ENCODE results near the gene TIMP4.
A peak's percentile ranks its signal among the peaks of the same experiment; 100 is the strongest.

TIMP4 gene

DNA sequence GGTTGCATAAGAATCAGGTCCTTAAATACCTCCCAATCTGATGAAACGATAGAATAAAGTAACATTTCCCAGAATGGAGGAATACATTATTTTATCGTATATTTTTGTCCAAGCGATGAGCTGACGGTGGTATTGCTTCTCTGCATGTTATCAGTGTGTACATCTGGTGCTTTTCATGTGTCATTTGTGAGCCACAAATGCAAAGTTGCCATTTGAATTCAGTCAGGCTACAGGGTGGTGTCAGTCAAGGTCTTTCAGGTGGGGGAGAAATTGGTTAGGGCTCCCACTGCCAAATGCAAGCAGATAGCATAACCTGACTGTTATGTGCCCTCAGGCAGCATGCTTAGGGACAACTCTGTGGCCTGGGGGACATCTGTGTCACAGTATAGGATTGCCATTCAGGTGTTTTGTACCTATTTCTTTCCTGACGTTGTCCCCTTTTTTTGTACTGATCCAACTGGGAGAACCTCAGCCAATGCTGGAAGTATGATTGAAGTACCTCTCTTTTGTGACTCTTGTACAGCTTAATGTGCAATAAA, 26.5 kb upstream of the TIMP4 start:
- TF ChIP-seq, protein P1, sequence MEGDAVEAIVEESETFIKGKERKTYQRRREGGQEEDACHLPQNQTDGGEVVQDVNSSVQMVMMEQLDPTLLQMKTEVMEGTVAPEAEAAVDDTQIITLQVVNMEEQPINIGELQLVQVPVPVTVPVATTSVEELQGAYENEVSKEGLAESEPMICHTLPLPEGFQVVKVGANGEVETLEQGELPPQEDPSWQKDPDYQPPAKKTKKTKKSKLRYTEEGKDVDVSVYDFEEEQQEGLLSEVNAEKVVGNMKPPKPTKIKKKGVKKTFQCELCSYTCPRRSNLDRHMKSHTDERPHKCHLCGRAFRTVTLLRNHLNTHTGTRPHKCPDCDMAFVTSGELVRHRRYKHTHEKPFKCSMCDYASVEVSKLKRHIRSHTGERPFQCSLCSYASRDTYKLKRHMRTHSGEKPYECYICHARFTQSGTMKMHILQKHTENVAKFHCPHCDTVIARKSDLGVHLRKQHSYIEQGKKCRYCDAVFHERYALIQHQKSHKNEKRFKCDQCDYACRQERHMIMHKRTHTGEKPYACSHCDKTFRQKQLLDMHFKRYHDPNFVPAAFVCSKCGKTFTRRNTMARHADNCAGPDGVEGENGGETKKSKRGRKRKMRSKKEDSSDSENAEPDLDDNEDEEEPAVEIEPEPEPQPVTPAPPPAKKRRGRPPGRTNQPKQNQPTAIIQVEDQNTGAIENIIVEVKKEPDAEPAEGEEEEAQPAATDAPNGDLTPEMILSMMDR (conservative IDR thresholded peaks at IDR 0.05) = no peak
- H3K27ac ChIP-seq = no peak overlapping the region

DNA sequence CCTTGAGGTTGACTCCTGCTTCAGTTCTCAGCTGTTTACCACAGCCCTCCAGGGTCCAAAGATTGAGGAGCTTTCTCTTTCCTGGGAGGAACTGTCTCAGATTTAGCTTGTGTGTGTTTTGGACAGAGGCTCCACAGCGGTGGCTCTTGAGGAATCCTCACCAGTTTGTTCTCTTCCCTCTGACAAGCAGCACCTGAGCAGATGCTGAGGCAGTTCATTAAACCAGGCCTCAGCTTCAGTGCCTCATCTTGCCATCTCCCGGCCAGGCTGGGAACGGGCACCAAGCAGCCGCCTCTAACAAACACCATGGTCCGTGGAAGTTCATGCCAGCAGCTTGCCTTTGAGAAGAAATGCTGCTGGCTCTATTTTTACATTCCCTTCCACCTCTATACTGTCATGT, 25.8 kb upstream of the TIMP4 start:
- TF ChIP-seq, protein P1 (conservative IDR thresholded peaks at IDR 0.05) = no peak
- H3K27ac ChIP-seq = no peak overlapping the region

DNA sequence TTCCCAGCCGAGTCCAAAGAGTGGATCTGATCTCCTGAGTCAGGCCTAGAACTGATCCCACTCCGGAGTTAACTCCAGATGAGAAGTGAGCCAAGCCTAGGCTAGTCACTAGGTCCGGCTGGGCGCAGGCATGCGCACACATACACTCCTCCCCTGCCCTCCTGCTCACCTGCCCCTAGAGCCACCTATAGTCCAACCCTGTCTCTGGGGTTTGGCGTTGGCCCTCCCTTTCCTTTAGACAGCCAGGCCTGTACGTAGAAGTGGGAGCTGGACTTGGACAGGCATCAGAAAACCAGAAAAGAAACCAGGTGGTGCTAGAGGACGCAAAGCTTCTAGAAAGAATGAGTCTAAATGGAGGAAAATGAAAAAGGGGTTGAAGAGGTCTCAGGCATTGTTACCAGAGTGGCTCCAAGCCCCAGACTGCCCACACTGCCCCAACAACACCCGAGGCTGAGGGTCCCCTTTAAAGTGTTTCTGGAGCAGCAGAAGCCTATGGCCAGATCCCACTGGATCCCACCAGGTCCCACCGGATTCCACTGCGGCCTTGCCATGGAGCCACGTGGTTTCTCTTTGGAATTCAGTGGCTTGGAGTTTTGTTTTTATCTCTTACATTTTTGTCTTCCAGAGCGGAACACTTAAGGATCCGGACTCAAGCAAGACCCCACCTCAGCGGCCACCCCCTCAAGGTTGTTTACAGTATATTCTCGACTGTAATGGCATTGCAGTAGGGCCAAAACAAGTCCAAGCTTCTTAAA, 24.2 kb upstream of the TIMP4 start:
- no peak overlapping the region for H3K27ac ChIP-seq
- TF ChIP-seq, protein P1 (conservative IDR thresholded peaks at IDR 0.05) = no peak

GRCh38 chr3:12181806-12182205, 23.1 kb upstream of the TIMP4 start:
- TF ChIP-seq, protein P1 (conservative IDR thresholded peaks at IDR 0.05) = no peak
- no peak overlapping the region for H3K27ac ChIP-seq

GRCh38 chr3:12181301-12181700, 22.6 kb upstream of the TIMP4 start:
- no peak overlapping the region for H3K27ac ChIP-seq
- TF ChIP-seq, protein P1 (conservative IDR thresholded peaks at IDR 0.05) = no peak

DNA sequence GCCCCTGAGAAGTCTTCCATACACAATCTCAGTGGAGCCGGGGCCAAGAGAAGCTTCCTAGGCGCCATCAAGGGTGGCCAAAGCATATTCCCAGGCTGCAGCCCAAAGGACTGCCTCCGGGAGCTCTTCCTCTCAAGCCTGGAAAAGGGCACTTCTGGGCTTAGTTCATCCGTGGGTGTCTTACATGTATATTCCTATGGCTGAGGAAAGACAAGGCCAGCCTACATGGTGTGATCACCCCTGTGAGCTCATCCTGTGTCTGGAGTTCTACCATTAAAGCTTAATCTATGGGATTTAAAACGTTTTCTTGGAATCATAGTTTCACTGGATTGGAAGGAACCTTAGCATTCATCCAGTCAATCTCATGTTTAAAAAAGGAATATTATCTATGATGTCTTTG, 21.9 kb upstream of the TIMP4 start:
- TF ChIP-seq, protein P1 (conservative IDR thresholded peaks at IDR 0.05) = no peak
- H3K27ac ChIP-seq = no peak overlapping the region; the same call in 1 of the 2 replicates

DNA sequence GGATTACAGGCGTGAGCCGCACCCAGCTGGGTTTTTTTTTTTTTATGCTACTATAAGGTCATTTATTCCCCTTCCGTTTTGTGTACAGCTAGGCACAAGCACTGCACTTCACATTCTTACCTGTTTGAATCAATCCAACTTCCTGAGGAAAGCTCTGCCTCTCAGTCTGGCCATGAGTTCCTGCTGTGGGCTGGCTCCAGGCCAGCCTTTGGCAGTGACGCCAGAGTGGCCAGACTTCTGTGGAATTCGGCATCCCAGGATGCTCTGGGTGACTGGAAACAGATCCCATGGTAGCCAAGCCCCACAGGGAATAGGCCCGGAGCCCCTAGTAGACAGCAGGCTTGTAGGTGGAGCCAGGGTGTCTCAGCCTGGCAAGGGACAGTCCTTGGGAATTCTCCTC, 21.5 kb upstream of the TIMP4 start:
- peak overlapping the region; percentile 13; the same call in 1 of the 2 replicates for H3K27ac ChIP-seq
- TF ChIP-seq, protein P1 (conservative IDR thresholded peaks at IDR 0.05) = no peak

All from VCaP (cell line).